SK-N-SH treated with all-trans-retinoic acid at 6 μM for 48 hours (cell line): Measurements from ENCODE around the gene PHGDH.

ENCODE experiments used
- ARNTL ChIP-seq: fragments of 450-650 bp; formaldehyde crosslinking; IDR thresholded peaks from 2 replicates; pipeline ENCODE4 v1.5.0; 2020; ENCODE audit warnings: low read depth, mild to moderate bottlenecking, moderate library complexity, borderline replicate concordance
- CSDC2 ChIP-seq: fragments of 250-450 bp; sonication (Bioruptor Pico); IDR thresholded peaks from 2 replicates; pipeline ENCODE4 v1.5.0; 2020; ENCODE audit warnings: mild to moderate bottlenecking, moderate library complexity
- SNAI2 ChIP-seq: fragments of 250-450 bp; sonication (Bioruptor Pico); IDR thresholded peaks from 2 replicates; pipeline ENCODE4 v1.5.0; 2020; ENCODE audit warnings: mild to moderate bottlenecking, moderate library complexity
- TCF4 ChIP-seq: fragments of 250-450 bp; sonication (Bioruptor Pico); IDR thresholded peaks from 2 replicates; pipeline ENCODE4 v1.8.0; 2021; ENCODE audit warnings: mild to moderate bottlenecking, moderate library complexity, borderline replicate concordance
- TOX ChIP-seq: fragments of 250-450 bp; sonication (Bioruptor Pico); IDR thresholded peaks from 2 replicates; pipeline ENCODE4 v1.8.0; 2021; ENCODE audit warnings: mild to moderate bottlenecking, moderate library complexity, borderline replicate concordance
- ZFP30 ChIP-seq: fragments of 450-650 bp; formaldehyde crosslinking; IDR thresholded peaks from 2 replicates; pipeline ENCODE4 v1.5.0; 2022; ENCODE audit warnings: mild to moderate bottlenecking, moderate library complexity
- ZNF565 ChIP-seq: fragments of 450-650 bp; formaldehyde crosslinking; conservative IDR thresholded peaks from 2 replicates; pipeline ENCODE4 v1.5.0; 2020; ENCODE audit warnings: low read depth, mild to moderate bottlenecking, moderate library complexity
- ZNF70 ChIP-seq: fragments of 450-650 bp; formaldehyde crosslinking; IDR thresholded peaks from 2 replicates; pipeline ENCODE4 v1.5.0; 2020; ENCODE audit warnings: mild to moderate bottlenecking, moderate library complexity
- TF ChIP-seq, protein P1 (sequence below): fragments of 250-450 bp; sonication (Bioruptor Pico); IDR thresholded peaks from 2 replicates; pipeline ENCODE4 v1.8.0; 2020; ENCODE audit warnings: mild to moderate bottlenecking, moderate library complexity, borderline replicate concordance
- TF ChIP-seq, protein P2 (sequence below): fragments of 250-450 bp; sonication (Bioruptor Pico); IDR thresholded peaks from 2 replicates; pipeline ENCODE4 v1.8.0; 2021; ENCODE audit warnings: low read depth, mild to moderate bottlenecking, moderate library complexity, borderline replicate concordance

DNA sequence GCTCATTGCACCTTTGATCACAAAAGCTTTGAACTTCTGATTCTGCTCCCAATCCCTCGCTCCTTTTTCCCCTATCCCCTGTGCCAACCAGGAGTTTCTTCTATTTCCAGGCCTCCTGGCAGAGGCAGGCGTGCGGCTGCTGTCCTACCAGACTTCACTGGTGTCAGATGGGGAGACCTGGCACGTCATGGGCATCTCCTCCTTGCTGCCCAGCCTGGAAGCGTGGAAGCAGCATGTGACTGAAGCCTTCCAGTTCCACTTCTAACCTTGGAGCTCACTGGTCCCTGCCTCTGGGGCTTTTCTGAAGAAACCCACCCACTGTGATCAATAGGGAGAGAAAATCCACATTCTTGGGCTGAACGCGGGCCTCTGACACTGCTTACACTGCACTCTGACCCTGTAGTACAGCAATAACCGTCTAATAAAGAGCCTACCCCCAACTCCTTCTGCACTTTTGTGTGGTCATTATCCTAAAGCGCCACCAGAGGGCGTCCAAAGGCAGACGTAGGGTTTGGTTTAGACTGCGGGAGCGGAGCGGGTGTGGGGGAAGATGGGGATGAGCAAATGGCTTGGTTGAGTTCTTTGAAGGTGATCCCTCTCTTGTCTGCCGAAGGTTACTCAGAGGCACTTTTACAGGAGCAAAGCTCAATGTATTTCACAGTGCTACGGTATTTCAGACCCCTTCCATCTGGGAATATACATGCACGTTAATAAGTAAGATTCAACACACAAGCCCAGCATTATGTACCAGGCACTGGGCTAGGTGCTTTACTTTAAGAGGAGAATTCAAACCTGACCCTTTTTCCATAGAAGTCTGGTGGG, 32.3 kb downstream of the PHGDH start:
- TF ChIP-seq SNAI2 (CRISPR knock-in tag) (no peak), ZNF565 (no peak), ZFP30 (CRISPR knock-in tag) (no peak), TCF4 (no peak), ARNTL (CRISPR knock-in tag) (no peak), CSDC2 (CRISPR knock-in tag) (no peak), ZNF70 (CRISPR knock-in tag) (no peak), TOX (CRISPR knock-in tag) (no peak)
- TF ChIP-seq, protein P1, sequence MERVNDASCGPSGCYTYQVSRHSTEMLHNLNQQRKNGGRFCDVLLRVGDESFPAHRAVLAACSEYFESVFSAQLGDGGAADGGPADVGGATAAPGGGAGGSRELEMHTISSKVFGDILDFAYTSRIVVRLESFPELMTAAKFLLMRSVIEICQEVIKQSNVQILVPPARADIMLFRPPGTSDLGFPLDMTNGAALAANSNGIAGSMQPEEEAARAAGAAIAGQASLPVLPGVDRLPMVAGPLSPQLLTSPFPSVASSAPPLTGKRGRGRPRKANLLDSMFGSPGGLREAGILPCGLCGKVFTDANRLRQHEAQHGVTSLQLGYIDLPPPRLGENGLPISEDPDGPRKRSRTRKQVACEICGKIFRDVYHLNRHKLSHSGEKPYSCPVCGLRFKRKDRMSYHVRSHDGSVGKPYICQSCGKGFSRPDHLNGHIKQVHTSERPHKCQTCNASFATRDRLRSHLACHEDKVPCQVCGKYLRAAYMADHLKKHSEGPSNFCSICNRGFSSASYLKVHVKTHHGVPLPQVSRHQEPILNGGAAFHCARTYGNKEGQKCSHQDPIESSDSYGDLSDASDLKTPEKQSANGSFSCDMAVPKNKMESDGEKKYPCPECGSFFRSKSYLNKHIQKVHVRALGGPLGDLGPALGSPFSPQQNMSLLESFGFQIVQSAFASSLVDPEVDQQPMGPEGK (CRISPR knock-in tag): no peak
- TF ChIP-seq, protein P2, sequence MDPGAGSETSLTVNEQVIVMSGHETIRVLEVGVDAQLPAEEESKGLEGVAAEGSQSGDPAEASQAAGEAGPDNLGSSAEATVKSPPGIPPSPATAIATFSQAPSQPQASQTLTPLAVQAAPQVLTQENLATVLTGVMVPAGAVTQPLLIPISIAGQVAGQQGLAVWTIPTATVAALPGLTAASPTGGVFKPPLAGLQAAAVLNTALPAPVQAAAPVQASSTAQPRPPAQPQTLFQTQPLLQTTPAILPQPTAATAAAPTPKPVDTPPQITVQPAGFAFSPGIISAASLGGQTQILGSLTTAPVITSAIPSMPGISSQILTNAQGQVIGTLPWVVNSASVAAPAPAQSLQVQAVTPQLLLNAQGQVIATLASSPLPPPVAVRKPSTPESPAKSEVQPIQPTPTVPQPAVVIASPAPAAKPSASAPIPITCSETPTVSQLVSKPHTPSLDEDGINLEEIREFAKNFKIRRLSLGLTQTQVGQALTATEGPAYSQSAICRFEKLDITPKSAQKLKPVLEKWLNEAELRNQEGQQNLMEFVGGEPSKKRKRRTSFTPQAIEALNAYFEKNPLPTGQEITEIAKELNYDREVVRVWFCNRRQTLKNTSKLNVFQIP: no peak
